ENCODE data around the gene FRMD4B. TPM values are rescaled to one million over a fixed set of nuclear protein-coding genes. Genes with fewer than 3 reads are reported as not detected.
A peak's percentile ranks its signal among the peaks of the same experiment; 100 is the strongest.

The FRMD4B gene
- total RNA-seq, 1 donor from 2014 or later = 16.8 TPM

GRCh38 chr3:69201658-69202057 is 184.2 kb downstream of the FRMD4B start:
- intact Hi-C loops (cut with DNase I) = no loop called here
- ATAC-seq (ENCODE audit: poor library complexity) = no peak
- no peak for DNase-seq

- ATAC-seq (ENCODE audit: poor library complexity) (peak; percentile 80), DNase-seq (no peak)
- intact Hi-C loops (cut with DNase I) = no loop called here
These were observed 185.4 kb downstream of the FRMD4B start for GRCh38 chr3:69200384-69201068.

- no peak for ATAC-seq (ENCODE audit: poor library complexity)
- intact Hi-C loops (cut with DNase I) = no loop called here
These were observed 185.9 kb downstream of the FRMD4B start for GRCh38 chr3:69199942-69200341.

GRCh38 chr3:69197922-69198530 is 187.9 kb downstream of the FRMD4B start:
- DNase-seq (no peak), ATAC-seq (ENCODE audit: poor library complexity) (no peak)
- intact Hi-C loops (cut with DNase I) = no loop called here

More at GRCh38 chr3:69199942-69200341, 185.9 kb downstream of the FRMD4B start:
- no peak for DNase-seq

GRCh38 chr3:69197455-69197854 is 188.4 kb downstream of the FRMD4B start:
- intact Hi-C loops (cut with DNase I) = no loop called here
- DNase-seq (no peak), ATAC-seq (ENCODE audit: poor library complexity) (no peak)

GRCh38 chr3:69196876-69197275 is 189.0 kb downstream of the FRMD4B start:
- no peak for DNase-seq
- intact Hi-C loops (cut with DNase I) = no loop called here

GRCh38 chr3:69194431-69195165 is 191.3 kb downstream of the FRMD4B start:
- intact Hi-C loops (cut with DNase I) = no loop called here
- ATAC-seq (ENCODE audit: poor library complexity) = no peak

More at GRCh38 chr3:69196876-69197275, 189.0 kb downstream of the FRMD4B start:
- no peak for ATAC-seq (ENCODE audit: poor library complexity)

GRCh38 chr3:69193749-69194148 is 192.1 kb downstream of the FRMD4B start:
- intact Hi-C loops (cut with DNase I) = no loop called here
- ATAC-seq (ENCODE audit: poor library complexity) = no peak
- DNase-seq = no peak

More at GRCh38 chr3:69194431-69195165, 191.3 kb downstream of the FRMD4B start:
- no peak for DNase-seq

GRCh38 chr3:69191516-69191915 is 194.4 kb downstream of the FRMD4B start:
- no peak for ATAC-seq (ENCODE audit: poor library complexity)

GRCh38 chr3:69189487-69189886 is 196.4 kb downstream of the FRMD4B start:
- no peak for DNase-seq
- intact Hi-C loops (cut with DNase I) = no loop called here
- ATAC-seq (ENCODE audit: poor library complexity) = no peak

More at GRCh38 chr3:69191516-69191915, 194.4 kb downstream of the FRMD4B start:
- DNase-seq = no peak
- intact Hi-C loops (cut with DNase I) = no loop called here

GRCh38 chr3:69186575-69187093 is 199.3 kb downstream of the FRMD4B start:
- DNase-seq = no peak
- no peak for ATAC-seq (ENCODE audit: poor library complexity)
- intact Hi-C loops (cut with DNase I) = no loop called here

- DNase-seq (no peak), ATAC-seq (ENCODE audit: poor library complexity) (no peak)
- intact Hi-C loops (cut with DNase I) = no loop called here
These were observed 203.1 kb downstream of the FRMD4B start for GRCh38 chr3:69182588-69183316.

- intact Hi-C loops (cut with DNase I) = no loop called here
These were observed 204.2 kb downstream of the FRMD4B start for GRCh38 chr3:69181592-69182211.

GRCh38 chr3:69180869-69181591 is 204.9 kb downstream of the FRMD4B start:
- DNase-seq = no peak
- intact Hi-C loops (cut with DNase I) = no loop called here
- peak; percentile 26 for ATAC-seq (ENCODE audit: poor library complexity)

More at GRCh38 chr3:69181592-69182211, 204.2 kb downstream of the FRMD4B start:
- ATAC-seq (ENCODE audit: poor library complexity) (peak; percentile 25), DNase-seq (no peak)

GRCh38 chr3:69179740-69180372 is 206.0 kb downstream of the FRMD4B start:
- DNase-seq (no peak), ATAC-seq (ENCODE audit: poor library complexity) (no peak)
- intact Hi-C loops (cut with DNase I) = no loop called here

GRCh38 chr3:69178838-69179739 is 206.8 kb downstream of the FRMD4B start:
- no peak for DNase-seq
- intact Hi-C loops (cut with DNase I) = no loop called here
- ATAC-seq (ENCODE audit: poor library complexity) = no peak
